ENCODE results near the gene CCDC190.

- TF ChIP-seq POLR2AphosphoS5 (IDR thresholded peaks at IDR 0.05; ENCODE audit: low read depth, low read length) (no peak), TCF7L2 (IDR thresholded peaks at IDR 0.05; ENCODE audit: low read depth, low read length) (no peak), CTCF (IDR thresholded peaks at IDR 0.05) (no peak), REST (IDR thresholded peaks at IDR 0.05; ENCODE audit: insufficient read depth in 1 of 2, low read depth in 2 of 2, low read length in 1 of 2) (no peak), SIN3A (IDR thresholded peaks at IDR 0.05; ENCODE audit: borderline replicate concordance, insufficient read depth, low read depth, low read length) (no peak)
These were observed at the start of gene CCDC190 for GRCh38 chr1:162861101-162861500.

All from Panc1 (cell line).